Naive B cell (primary cell): ENCODE results near the gene BTN3A1. TPM values are rescaled to one million over a fixed set of nuclear protein-coding genes. Genes with fewer than 3 reads are reported as not detected.

Experiments used
- ATAC-seq, 2 donors: fragments of 150-1000 bp; cut with Tn5 transposase; 2 replicates each; pipeline ENCODE4 v1.10.0; 2021; ENCODE audit warnings: low read depth in 2 of 2, mild to moderate bottlenecking in 2 of 2, moderate library complexity in 2 of 2
- DNase-seq: peaks from one replicate; pipeline ENCODE4 v3.0.0; 2022
- H3K27ac Mint-ChIP-seq, 6 donors: one replicate each; pipeline ENCODE4 v1.8.0; 2020 to 2022; ENCODE audit warnings: mild to moderate bottlenecking in 6 of 6, mixed read lengths in 6 of 6, moderate library complexity in 5 of 6, inconsistent platforms in 2 of 6
- H3K27me3 Mint-ChIP-seq, 3 donors: one replicate each; pipeline ENCODE4 v1.8.0; 2021 to 2022; ENCODE audit warnings: mixed read lengths in 3 of 3, mild to moderate bottlenecking in 1 of 3
- H3K36me3 Mint-ChIP-seq, 2 donors: one replicate each; pipeline ENCODE4 v1.8.0; 2020 to 2022; ENCODE audit warnings: mixed read lengths in 2 of 2, inconsistent platforms in 1 of 2, mild to moderate bottlenecking in 1 of 2
- H3K4me1 Mint-ChIP-seq, 3 donors: one replicate each; pipeline ENCODE4 v1.8.0; 2020 to 2022; ENCODE audit warnings: mixed read lengths in 3 of 3, inconsistent platforms in 1 of 3, mild to moderate bottlenecking in 1 of 3, moderate library complexity in 1 of 3
- H3K4me3 Mint-ChIP-seq, 8 donors: one replicate each; pipeline ENCODE4 v1.8.0; 2020 to 2022; ENCODE audit warnings: mild to moderate bottlenecking in 8 of 8, mixed read lengths in 8 of 8, moderate library complexity in 8 of 8, inconsistent platforms in 2 of 8
- H3K9me3 Mint-ChIP-seq, 7 donors: one replicate each; pipeline ENCODE4 v1.8.0; 2020 to 2022; ENCODE audit warnings: mixed read lengths in 7 of 7, mild to moderate bottlenecking in 5 of 7, inconsistent platforms in 2 of 7, moderate library complexity in 1 of 7
- polyA plus RNA-seq, 6 donors: library from polyadenylated mRNA; unstranded; fragments of 300-500 nt; fragmentation: Illumina TruSeq; gene quantifications; one replicate each; pipeline ENCODE4 v1.2.3, GENCODE V29; 2021; ENCODE audit warnings: low read depth in 6 of 6

BTN3A1 gene
- polyA plus RNA-seq, 6 donors from 2014 or later, result 14.0 to 30.0 (median 19.2) TPM

GRCh38 chr6:26464014-26464413 lies 61.9 kb downstream of the BTN3A1 start:
- Mint-ChIP-seq H3K4me1 (peaks cover 45 to 80% (median 67%) of the 10 kb centered on the region in 3 donors), H3K36me3 (peaks cover 53 to 59% of the 10 kb centered on the region in 2 donors), H3K27ac (peak overlapping the region in 3 of 6 donors; percentile 29 to 77 (median 70)), H3K9me3 (peaks cover 0 to 4% (median 0%) of the 10 kb centered on the region in 7 donors), H3K4me3 (peak overlapping the region in 2 of 8 donors; percentile 4 to 36), H3K27me3 (no peaks in the 10 kb centered on the region)
- DNase-seq (no peak), ATAC-seq (no peak)

GRCh38 chr6:26464416-26465131 lies 62.5 kb downstream of the BTN3A1 start:
- H3K9me3 Mint-ChIP-seq, result peaks cover 0 to 4% (median 0%) of the 10 kb centered on the region in 7 donors
- H3K36me3 Mint-ChIP-seq, result peaks cover 50 to 56% of the 10 kb centered on the region in 2 donors
- no peak for DNase-seq
- H3K4me3 Mint-ChIP-seq, result peak overlapping the region in 3 of 8 donors; percentile 4 to 36 (median 27)
- peaks cover 41 to 77% (median 64%) of the 10 kb centered on the region in 3 donors for H3K4me1 Mint-ChIP-seq
- H3K27ac Mint-ChIP-seq, result peak overlapping the region in 4 of 6 donors; percentile 15 to 77 (median 22)
- no peak for ATAC-seq
- no peaks in the 10 kb centered on the region for H3K27me3 Mint-ChIP-seq

Other genes with a start within 250 kb of the BTN3A1 start
- 100 to 1,000 TPM in 1 of 6 donors, 10 to 100 TPM in 5; 26.7 to 112 (median 51.7) TPM for gene BTN3A2, start 37.1 kb upstream of the BTN3A1 start, polyA plus RNA-seq
- 10 to 100 TPM; 37.9 to 63.8 (median 45.1) TPM for gene BTN2A2, start 19.2 kb upstream of the BTN3A1 start, polyA plus RNA-seq
- 10 to 100 TPM; 20.3 to 39.2 (median 27.3) TPM for gene BTN3A3, start 38.2 kb downstream of the BTN3A1 start, polyA plus RNA-seq
- gene BTN2A1, start 55.7 kb downstream of the BTN3A1 start, polyA plus RNA-seq, result 10 to 100 TPM in 5 of 6 donors, 1 to 10 TPM in 1; 8.4 to 21.4 (median 13.0) TPM
- under 1 TPM in 2 of 6 donors, not detected in 4; 0.19 to 0.25 TPM for gene BTN1A1, start 98.0 kb downstream of the BTN3A1 start, polyA plus RNA-seq
- 100 to 1,000 TPM; 127 to 198 (median 172) TPM for gene HMGN4, start 136.1 kb downstream of the BTN3A1 start, polyA plus RNA-seq
- 10 to 100 TPM; 42.7 to 74.2 (median 49.0) TPM for gene ABT1, start 194.7 kb downstream of the BTN3A1 start, polyA plus RNA-seq